ENCODE results near the gene CLTCL1.

GRCh38 chr22:19277785-19278184 is 13.7 kb downstream of the CLTCL1 start:
- TF ChIP-seq BHLHE40 (IDR thresholded peaks at IDR 0.05; ENCODE audit: borderline replicate concordance) (no peak), NFRKB (IDR thresholded peaks at IDR 0.05) (no peak), PKNOX1 (IDR thresholded peaks at IDR 0.05) (no peak), ARNT (IDR thresholded peaks at IDR 0.05) (no peak), SUZ12 (IDR thresholded peaks at IDR 0.05) (no peak), SP1 (IDR thresholded peaks at IDR 0.05) (no peak), FOXA1 (IDR thresholded peaks at IDR 0.05) (no peak), LEF1 (IDR thresholded peaks at IDR 0.05; ENCODE audit: borderline replicate concordance) (no peak), ZNF384 (IDR thresholded peaks at IDR 0.05) (no peak), FOXM1 (IDR thresholded peaks at IDR 0.05; ENCODE audit: borderline replicate concordance) (no peak)

Measured in HEK293T (cell line).